UCSD-AML1 (cell line): Measurements from ENCODE around the gene ZNF445.
"Not testable (repeated sequence)": the region's sequence is repeated elsewhere in the genome, so short reads cannot be mapped to it uniquely, and the experiment has no call there.

Experiments used
- DNase-seq: peaks from one replicate; lab custom pipeline; 2025; ENCODE audit not compliant: unreplicated experiment; lab: John Stamatoyannopoulos, UW

The ZNF445 gene

DNA sequence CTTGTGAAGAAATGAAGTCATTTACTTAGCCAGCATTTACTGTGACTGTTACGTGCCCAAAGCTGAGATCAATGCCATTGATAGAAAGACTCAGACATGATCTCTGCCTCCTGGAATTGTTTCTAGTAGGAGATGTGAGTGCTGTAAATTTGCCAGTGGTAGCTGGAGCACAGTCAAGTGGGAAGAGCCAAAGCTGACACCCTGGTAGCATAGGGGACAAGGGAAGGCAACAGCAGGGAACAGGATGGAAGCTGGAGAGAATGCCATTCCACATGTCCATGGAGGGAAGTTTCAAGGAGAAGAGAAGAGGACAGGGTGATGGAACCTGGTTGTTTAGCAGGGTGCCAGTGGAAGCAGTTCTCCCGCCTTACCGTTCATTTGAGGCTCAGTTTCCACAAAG, 74.9 kb downstream of the ZNF445 start:
- no peak for DNase-seq

DNA sequence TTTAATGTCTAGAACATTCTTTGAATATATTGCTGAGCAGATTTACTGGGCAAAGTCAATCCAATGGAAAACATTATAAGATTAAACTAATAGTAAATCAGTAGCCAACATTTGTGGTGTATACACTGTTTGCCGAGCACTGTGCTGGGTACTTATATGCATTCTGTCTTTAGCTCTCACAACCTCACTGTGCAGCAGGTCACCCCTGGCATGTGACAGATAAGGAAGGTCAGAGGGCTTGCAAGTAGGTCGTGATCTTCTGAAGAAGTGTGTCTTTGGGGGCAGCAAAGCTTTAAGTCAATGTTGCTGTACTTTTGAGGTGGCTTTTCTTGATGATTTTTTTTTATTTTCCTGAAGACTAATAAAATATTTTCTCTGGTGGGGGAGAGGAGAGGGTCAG, 76.7 kb downstream of the ZNF445 start:
- no peak for DNase-seq

DNA sequence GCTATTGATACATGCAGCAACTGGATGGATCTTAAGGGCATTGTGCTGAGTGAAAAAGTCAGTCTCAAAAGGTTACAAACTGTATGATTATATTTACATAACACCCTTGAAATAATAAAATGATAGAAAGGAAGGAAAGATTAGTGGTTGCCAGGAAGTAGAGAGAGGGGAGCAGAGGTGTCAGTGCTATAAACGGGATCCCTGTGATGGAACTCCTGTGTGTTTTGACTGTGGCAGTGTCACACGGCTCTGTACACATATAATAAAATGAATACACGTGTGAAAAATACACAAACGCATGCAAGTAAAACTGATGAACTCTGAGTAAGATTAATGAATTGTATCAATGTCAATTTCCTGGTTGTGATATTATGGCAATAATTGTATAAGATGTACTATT, 78.6 kb downstream of the ZNF445 start:
- no peak for DNase-seq

DNA sequence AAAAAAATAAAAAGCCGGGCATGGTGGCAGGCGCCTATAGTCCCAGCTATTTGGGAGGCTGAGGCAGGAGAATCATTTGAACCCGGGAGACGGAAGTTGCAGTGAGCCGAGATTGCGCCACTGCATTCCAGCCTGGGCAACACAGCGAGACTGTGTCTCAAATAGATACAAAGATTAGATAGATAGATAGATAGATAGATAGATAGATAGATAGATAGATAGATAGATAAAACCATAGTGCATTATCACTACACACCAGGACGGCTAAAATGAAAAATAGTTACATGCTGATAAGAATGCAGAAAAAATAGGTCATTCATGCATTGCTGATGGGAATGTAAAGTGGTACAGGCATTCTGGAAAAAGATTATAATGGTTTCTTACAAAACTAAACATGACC, 79.2 kb downstream of the ZNF445 start:
- not testable (repeated sequence) for DNase-seq

DNA sequence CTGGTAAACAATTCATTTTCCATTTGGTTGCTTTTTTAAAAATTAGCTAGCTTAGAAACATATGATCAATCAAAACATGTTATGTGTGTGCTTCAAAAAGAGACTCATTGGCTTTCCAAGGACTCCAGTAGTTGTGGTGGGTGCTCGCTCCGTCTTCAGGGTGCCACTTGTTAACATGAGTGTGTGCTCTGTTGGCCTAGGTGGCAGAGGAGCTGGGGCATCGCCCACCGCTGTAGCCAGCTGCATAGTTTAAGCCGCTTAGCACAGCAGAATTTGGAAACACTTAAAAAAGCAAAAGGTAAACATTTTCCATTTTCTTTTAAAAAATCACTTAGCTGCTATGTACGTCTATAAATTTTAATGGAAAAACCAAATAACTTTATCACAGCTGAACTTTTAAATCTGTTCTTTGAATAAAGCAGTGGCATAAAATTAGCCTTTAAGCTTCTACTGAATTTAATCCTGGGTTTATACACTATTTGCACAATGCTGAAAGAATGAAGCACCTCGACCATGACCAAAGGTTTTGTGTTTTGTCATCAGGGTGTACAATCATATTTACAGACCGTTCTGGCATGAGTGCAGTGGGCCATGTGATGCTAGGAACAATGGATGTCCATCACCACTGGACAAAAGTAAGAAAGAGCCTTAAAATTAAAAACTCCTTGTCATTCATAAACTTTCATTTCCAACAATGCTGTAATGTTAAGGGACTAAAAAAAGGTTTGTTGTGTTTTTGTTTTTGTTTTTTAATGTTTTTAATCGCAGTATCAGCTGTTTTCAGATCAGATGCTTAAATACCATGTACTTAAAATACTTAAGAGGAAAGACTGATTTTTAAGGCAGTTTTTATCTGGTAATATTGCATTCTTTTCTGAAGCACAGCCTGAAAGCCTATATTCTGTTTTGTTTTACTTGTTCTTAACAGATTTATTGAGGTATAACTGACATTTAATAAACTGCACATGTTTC, 81.0 kb downstream of the ZNF445 start:
- DNase-seq: no peak

GRCh38 chr3:44395714-44396113, 81.8 kb downstream of the ZNF445 start:
- DNase-seq: no peak

DNA sequence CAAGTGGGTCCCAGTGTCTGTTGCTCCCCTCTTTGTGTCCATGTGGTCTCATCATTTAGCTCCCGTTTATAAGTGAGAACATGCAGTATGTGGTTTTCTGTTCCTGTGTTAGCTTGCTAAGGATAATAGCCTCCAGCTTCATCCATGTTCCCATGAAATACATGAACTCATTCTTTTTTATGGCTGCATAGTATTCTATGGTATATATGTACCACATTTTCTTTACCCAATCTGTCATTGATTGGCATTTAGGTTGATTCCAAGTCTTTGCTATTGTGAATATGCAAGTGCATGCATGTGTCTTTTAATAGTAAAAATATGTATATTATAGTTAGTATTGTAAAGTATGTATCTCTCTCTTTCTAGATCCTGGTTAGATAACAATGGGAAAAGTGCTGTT, 85.0 kb downstream of the ZNF445 start:
- no peak for DNase-seq

- DNase-seq: no peak
Measured at GRCh38 chr3:44387404-44387803, 90.1 kb downstream of the ZNF445 start.
